ENCODE measurements around the gene ADCYAP1R1.

GRCh38 chr7:31120800-31121513 is 68.8 kb downstream of the ADCYAP1R1 start:
- TF ChIP-seq CTCF (IDR thresholded peaks at IDR 0.05; ENCODE audit: low read depth, low read length, poor library complexity, severe bottlenecking) (no peak), EZH2phosphoT487 (IDR thresholded peaks at IDR 0.05; ENCODE audit: borderline replicate concordance, low read length) (no peak)

Data from DOHH2 (cell line).